GM19351 (cell line): ENCODE results near the gene ATXN7L3.

Source experiments
- ATAC-seq: cut with Tn5 transposase; IDR thresholded peaks from one replicate; pipeline ENCODE4 v1.9.1; 2021; ENCODE audit warnings: mild to moderate bottlenecking, moderate library complexity; ENCODE audit not compliant: unreplicated experiment

ATXN7L3 gene

DNA sequence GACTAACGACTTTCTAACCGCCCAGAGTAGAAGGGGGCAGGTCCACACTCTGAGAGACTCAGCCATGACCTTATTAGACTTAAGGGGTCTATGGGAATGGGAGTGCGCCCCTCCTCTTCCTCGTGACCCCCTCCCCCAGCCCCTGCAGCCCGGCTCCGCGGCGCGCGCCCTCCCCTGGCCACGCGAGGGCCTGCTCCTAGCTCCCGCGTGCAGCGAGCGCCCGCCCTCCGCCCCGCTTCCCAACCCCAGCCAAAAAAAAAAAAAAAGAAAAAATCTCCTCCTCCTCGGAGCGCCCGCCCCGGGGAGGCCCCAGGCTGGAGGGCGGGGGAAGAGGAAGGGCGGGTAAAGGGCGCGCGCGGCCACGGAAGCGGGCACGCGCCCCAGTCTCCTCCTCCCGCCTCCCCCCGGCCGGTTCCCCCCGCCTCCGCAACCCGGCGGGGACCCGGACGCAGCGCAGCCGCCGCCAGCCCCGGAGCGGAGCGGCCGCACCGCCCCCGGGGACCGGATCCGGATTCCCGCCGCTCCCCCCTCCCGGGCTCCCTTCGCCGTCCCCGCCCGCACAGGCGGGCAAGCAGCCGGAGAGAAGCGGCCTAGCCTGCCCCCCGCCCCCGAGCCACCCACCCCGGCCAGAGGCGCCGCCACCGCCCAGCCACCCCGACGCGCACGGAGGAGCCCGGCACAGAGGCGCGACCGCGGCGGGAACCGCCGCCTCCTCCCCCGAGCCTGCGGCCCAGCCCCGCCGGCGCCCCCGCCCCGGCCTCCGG, 18.8 kb upstream of the ATXN7L3 start:
- peak; percentile 23 for ATAC-seq

DNA sequence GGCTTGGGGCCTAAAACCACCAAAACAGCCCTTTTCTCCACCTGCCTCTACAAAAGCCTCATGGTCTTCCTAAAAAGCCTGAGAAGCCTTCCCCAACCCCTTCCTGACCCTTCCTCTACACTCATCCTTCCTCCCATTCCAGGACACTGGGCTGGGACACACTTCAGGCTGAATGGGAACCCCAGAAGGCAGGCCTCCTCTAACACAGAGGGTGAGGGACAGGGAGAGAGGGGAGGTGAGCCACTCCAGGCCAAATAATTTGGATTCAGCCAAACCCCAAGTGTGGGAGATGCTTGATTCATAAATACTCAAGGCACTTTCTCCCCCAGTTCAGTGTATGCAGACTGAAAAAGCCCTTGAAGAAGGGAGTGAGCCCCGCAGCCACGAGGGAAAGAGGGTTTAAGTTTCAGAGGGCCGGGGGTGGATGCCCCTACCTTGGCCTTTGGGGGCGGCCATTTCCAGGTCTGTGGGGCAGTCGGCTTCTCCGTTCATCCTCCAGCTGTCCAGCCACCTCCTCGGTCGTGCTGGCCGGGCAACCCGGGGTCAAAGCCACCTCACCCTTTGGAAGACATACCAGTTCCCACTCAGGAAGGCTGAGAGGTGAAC, 18.2 kb upstream of the ATXN7L3 start:
- ATAC-seq: no peak

GRCh38 chr17:44216694-44217093, 17.0 kb upstream of the ATXN7L3 start:
- no peak for ATAC-seq

GRCh38 chr17:44216173-44216572, 16.5 kb upstream of the ATXN7L3 start:
- no peak for ATAC-seq

GRCh38 chr17:44214896-44215295, 15.2 kb upstream of the ATXN7L3 start:
- no peak for ATAC-seq

DNA sequence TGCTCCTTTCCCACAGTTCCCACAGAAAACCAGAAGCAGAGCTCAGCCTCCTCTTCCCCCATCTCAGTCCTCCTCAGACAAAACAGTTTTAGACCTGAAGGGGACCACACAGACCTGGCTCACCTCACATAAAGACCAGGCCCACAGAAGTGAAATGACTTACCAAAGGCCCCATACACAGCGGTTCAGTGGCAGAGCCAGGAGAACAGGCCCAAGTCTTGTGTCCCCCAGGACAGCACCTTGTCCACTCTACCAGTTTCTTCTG, 14.5 kb upstream of the ATXN7L3 start:
- no peak for ATAC-seq

GRCh38 chr17:44213403-44214229, 13.9 kb upstream of the ATXN7L3 start:
- no peak for ATAC-seq

DNA sequence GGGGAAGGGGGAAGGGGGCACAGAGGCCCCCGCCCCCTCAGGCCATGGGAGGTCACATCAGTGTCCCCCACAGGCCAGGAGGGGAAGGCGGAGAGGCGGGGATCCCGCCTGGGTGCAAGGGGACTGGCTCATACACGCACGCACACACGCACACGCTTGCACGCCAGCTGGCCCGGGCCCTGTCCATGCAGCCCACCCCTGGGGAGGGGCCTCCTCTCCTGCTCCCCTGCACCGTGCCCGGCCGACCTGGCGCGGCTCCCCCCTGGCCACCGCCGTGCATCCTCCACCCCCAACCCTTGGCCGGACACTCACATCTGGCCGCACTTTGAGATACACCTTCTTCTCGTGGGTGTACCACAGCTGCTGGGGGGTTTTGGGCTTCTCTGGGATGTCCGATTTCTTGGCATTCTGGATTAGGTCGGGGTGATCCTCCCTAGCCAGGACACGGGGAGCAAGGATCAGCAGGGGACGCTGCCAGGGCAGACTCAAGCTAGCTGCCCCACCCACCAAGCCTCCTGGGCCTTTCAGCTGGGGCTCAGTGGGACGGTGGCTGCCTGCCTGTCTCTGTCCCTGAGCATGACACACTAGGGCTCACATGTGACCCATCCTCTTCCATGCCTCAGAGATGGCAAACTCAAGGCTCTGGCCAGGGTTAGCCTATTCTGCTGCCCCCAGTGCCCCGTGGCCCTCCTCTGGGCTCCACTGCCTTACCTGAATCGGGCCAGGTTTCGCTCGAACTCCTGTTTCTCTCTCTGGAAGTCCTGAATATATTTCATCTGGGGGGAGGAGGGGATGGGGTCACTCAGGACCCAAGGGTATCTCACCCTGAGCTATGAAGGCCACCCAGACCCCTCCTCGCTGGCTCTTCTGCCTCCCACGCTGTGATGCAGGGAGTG, 13.1 kb upstream of the ATXN7L3 start:
- no peak for ATAC-seq

DNA sequence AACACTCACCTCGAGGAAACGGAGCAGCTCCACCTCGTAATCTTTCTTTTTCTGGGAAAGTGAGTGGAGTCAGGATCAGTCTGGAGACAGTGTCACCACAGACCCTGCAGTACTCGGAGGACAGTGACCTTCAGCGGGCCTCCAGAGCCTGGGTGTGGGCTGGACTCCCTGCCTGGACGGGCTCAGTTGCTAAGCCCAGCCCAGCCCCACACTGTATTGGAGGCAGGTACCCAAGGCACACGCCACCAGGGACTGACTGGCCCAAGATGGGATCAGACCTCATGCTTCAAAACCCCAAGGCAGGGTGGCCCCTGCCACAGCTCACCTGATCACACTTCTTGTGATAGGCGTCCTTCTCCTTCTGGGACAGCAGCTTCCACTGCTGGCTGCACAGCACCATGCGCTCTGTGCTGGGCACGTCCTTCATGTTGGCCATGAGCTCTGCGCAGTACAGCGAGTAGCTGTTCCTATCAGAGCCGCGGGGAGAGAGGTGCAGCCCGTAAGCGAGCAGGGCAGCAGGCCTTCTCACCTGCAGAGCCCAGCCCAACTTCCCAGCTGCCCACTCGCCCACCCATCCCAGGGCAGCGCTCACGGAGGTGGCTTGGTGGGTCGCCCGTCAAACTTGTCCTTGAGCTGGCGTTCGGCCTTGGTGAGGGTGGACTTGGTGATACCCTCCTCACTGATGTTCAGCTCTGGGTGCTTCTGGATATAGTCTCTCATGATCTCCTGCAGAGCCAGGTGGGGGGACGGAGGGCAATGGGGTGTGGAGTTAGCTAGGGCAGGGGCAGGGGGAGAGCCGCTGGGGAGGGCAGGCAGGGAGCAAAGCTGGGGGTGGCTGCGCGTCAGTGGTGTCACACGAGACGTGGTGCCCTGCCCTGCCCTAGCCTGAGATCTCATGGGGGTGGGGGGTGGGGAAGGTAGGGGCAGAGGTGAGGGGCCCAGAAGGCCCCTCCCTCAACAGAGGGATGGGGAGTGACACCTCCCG, 11.9 kb upstream of the ATXN7L3 start:
- no peak for ATAC-seq

GRCh38 chr17:44210342-44211192, 10.9 kb upstream of the ATXN7L3 start:
- ATAC-seq: peak; percentile 77

GRCh38 chr17:44209786-44210341, 10.2 kb upstream of the ATXN7L3 start:
- ATAC-seq: no peak

GRCh38 chr17:44207743-44208142, 8.1 kb upstream of the ATXN7L3 start:
- no peak for ATAC-seq

DNA sequence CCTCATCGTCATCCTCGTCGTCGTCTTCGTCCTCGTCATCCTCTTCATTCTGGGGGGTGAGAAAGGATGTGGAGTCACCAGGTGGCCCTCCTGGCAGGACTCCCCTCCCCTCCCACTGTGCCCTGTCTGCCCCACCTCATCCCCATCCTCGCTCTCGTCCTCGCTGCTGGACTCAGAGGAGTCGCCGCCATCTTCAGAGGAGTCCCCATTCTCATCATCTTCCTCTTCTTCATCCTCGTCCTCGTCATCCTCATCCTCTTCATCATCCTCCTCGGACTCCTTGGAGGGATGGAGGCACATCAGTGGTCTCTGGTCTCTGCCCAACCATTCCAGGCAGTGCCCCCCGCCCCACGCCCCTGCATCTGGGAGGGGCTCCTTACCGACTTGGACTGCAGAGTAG, 7.6 kb upstream of the ATXN7L3 start:
- no peak for ATAC-seq

GRCh38 chr17:44206825-44207155, 7.1 kb upstream of the ATXN7L3 start:
- no peak for ATAC-seq

DNA sequence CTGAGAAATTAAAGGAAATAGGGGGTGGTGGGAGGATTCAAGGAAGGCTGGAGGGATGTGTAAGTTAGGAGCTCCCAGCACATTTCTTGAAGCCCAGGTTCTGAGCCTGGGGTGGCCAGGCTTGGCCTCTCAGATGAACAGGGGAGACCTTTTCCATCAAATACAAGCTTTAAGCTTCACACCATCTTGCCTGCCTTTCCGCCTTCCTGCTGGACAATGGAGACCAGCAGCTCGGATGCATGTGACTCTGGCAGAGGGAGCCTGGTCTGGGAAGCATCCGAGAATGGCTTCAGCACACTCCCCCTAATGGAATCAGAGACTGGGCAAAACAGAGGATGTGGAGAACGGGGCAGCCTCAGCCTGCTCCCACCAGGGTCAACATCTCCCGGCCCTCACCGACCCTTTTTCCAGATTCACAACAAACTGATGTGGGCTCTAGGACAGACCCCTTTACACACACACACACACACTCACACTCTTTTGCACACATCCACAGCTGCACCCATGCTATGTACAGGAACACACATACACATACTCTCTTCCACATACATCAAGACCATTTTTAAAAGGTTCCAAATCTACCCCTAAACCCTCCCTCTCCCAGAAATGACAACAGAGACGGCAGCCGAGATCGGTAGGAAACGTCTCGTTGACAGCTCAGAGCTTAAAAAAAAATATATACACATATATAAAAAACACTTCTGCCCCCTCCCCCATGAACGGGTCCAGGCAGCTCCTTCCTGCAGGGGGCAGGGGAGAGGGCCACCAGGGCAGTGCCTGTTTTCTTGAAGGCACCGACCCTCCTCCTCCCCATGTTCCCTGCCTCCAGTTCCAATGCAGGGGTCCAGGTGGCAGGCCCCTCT, 6.5 kb upstream of the ATXN7L3 start:
- no peak for ATAC-seq

- ATAC-seq: no peak
Measured at GRCh38 chr17:44204441-44204882, 4.8 kb upstream of the ATXN7L3 start.

DNA sequence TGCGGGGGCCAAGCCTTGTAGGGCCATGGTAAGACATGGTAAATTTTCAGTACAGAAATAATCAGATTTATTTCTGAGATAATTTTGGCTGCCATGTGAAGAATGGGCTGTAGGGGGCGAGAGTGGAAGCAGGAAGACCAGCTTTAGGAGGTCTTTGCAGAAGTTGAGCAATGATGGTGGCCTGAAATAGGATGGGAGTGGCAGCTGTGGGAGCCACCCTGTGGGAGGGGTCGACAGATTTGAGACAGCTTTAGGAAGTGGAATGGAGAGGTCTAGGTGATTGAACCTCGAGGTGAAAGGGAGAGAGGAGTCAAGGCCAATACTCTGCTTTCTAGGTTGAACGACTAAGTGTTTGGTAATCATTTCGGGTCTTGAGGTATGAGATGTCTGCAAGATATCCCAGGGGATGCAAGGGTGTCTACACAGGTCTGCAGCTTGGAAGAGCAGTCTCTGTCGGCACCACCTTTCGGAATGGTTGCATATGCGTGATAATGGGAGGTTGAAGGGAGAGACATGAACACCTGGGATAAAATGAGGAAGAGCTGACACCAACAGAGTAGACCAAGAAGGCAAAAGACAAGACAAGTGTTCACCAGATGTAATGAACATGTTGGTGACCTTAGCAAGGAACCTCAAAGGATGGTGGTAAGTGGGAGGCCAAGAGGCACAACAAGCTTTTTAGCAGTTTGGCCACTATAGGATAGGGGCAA, 4.2 kb upstream of the ATXN7L3 start:
- ATAC-seq: no peak
